CD4-positive, alpha-beta T cell treated with Interleukin-4 for 4 hours (primary cell): Measurements from ENCODE around the gene ERC2.

Source experiments
- DNase-seq: peaks from one replicate; pipeline ENCODE4 v3.0.0-alpha.2; 2020

ERC2 gene

DNA sequence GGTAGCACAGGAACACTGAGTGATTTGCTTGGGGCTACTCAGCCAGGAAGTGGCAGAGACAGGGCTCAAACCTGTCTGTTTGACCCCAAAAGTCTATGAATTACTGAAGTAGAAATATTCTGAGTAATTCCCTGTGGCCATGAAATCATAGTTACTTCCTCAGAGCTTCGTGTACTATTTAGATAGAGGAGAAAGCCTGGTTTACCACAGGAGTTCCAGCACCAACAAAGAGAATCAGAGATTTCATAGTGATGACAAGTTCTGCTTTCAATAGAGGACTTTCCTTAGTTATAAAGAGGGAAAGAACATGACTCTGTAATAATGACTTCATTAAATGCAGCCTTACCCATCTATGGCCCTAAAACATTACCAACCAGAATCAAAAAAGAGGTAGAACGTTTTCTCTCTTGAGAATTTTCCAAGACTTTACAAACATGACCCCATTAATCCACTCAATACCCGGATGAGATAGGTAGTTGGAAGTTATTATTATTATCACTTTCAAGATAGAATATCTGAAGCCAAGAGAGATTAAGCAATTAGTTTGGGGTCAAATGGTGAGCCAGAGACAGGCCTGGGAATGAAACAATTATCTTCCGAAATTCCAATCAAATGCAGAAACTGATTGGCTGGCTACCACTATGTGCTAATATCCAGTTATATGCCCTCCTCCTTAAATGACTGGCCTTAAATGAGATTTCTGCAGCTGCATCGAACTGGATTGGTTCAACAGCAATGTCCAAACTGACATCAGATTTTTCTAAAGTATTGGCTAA is 967.5 kb downstream of the ERC2 start:
- DNase-seq: no peak

DNA sequence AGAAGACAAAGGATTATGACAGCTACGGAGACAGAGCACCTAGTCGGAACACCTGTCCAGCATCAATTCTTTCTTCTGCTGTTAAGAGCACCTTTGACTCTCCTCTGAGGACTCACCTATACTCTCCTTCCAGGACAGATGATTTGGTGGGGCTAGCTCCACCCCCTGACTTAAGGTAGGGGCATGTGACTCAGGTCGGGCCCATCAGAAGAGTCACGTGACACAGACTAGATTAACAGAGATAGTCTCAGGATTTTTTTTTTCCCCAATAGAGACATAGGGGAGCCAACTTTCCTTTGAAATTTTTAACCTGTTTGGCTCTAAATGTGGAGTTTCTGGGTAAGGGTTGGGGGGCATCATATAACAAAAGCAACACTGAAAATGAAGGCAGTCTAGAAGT is 969.7 kb downstream of the ERC2 start:
- DNase-seq: no peak

DNA sequence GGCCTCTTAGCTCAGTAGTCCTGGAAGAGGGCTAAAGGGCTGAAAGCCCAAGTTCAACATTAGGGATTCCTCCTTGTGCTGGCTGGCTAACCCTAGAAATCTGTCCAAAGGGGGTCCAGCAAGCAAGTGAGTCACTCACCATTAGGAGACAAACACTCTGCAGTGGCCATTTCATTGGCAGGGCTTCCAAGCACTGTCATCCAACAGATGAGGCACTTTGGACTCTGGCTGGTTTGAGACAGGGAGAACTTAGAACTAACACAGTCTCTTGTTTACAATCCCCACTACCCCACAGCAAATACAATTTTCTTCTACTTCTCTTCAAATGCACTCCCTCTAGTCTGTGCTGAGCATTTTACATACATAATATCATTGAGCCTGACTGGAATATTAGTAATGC is 971.0 kb downstream of the ERC2 start:
- DNase-seq: no peak

DNA sequence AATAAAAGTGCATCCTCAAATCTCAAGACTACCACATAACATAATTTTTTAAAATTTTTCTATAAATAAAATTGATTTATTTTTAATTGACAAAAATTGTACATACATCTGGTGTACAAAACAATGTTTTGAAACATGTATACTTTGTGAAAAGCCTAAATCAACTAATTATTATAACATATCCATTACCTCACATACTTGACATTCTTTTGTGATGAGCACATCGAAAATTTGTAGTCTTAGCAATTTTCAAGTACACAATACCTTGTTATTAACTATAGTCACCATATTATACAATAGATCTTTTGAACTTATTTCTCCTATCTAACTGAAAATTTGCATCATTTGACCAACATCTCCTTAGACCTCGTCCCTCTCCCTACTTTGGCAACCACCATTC is 973.3 kb downstream of the ERC2 start:
- DNase-seq: no peak

DNA sequence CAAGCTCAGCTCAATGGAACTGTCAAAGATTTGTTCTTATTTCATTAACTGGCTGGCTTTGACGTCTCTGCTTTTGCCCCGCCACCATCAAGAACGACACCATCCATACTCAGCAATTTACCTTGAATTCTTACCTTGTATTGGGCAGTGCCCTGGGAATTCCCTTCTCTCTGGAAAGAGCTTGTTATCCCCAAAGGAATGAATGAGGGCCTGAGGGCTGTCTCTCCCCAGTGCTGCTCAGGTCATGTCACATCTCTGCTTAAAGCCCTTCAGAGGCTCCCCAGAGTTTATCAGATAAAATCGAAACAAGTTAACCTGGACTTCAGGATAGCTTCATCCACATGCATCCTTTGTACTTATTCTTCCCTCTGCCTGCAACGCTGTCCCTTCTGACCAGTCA is 975.3 kb downstream of the ERC2 start:
- DNase-seq: no peak

DNA sequence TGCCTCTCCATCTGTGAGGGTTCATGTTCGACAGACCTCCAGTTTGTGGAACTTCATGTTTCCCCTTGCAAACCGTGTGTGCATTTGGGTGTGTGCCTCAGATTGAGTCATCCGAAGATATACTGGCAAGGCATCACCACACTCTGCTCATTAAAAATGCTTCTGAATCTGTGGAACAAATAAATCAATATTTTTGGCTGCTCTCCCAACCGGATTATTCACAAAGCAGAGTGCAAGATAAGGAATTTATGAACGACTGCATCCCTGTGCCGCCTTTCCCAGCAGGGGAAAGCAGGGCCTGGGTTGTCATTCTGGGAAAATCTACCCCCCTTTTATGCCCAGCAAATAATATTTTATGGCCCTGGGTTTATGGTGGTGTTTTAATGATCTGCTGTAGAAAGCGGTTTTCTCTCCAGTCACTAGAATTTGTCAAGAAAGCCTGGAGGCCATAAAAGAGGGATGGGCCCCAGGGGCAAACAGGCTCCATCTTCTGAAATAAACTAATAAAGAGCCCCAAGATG is 976.9 kb downstream of the ERC2 start:
- no peak for DNase-seq

DNA sequence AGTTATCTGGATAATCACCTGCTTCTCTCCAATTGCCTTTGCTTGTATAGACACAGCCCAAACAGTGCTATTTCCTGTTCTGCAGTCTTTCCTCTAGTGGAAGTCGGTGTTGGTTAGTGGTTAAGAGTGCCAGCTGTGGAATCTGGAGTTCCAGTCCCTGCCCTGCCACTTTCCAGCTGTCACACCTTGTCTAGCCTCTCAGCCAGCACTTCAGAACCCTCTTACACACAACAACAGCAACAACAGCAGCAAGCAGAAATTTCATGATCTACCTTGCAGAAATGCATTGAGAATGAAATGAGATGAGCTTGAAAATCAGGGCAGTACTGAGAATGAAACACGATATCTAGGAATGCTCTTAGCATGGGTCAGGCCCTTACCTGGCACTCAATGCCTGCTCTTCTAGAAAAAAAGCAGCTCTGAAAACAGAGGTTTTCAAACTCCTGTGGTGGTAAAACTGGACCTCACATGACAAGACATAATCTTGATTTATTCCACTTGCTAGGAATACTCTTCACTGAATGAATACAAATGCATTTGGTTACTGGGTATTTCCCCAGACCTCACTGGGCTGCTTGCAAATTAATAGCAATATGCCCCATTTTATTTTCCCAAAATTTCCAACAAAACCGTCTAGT is 977.9 kb downstream of the ERC2 start:
- DNase-seq: no peak

DNA sequence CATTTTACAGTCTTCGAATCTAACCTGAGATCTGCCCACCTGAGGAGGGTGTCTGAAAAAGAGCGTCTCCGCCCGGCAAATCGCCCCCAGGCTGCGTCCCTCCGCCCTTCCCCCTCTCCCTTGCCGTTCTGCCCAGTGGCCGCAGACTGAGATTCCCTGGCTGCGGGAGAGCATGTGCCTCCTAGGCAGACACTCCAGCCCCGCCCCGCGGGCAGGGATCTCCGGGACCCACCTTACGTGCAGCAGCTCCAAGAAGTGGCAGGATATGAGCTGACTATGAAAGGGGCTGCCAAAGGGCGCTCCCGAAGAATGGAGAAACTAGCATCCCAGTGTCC is 978.5 kb downstream of the ERC2 start:
- DNase-seq: no peak

DNA sequence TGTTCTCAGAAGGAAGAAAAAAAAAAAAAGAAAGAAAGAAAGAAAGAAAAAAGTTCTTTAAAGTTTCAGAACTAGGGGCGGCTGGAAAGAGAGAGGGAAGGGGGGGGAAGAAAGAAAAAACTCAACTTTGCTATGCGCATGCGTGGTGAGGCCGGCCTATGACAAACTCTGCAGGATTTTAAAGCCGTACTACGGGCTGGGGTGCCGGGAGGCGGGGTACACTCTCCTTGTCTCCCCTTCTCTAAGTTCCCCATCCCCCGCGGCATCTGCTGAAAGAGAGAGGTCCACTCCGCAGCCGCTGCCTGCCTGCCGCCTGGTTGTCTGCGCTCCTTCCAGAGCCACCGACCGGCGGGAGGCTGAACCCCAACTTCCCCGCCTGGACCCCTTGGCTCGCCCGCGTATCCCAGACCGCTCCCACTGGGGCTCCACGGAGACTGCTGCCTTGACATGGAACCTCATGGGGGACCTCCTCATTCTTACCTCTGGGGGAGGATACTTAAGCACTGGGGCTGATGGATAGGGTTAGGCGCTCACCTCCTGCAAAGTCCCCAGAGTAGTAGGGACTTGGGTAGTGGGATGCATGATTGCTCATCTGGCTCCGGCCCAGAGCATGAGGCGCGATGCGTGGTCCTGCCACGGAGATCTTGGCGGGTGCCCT is 979.7 kb downstream of the ERC2 start:
- DNase-seq: no peak

DNA sequence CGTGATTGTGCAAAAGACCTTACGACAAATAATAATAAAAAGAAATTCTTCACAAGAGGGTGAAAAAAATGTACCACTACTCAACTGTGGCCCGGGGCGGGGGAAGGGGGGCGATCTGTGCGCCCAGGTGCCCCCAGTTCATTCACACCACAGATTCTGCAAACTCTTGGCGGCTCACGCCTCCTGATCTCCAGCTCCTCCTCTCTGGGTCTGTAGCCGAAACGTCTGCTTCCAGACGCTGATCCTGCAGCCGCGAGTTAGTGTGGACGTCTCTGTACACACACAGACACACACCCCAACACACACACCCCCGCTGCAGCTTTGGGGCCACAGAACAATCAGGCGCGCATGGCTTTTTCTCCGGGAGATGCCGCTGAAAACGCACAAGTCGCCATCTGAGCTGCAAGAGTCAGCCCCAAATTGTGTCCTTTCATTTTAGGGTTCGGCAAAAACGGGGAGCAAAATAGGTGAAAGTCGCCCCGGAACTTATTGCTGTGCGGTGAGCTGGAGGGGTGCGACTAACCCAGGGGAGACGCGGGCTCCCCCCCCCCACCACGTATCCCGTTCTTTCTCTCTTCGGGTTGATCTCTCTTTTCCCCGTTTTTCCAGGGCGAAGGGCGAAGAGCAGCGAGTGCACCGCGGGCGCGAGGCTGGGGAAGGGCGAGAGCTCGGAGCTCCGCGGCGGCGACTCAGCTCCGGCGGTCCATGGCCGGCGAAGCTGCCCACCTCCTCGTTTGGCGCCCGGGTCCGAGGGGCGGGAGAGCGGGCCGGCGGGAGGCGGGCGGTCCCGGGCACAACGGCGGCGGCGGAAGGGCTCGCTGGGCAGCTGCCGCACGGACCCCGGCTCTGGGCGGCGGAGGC is 980.7 kb downstream of the ERC2 start:
- no peak for DNase-seq

DNA sequence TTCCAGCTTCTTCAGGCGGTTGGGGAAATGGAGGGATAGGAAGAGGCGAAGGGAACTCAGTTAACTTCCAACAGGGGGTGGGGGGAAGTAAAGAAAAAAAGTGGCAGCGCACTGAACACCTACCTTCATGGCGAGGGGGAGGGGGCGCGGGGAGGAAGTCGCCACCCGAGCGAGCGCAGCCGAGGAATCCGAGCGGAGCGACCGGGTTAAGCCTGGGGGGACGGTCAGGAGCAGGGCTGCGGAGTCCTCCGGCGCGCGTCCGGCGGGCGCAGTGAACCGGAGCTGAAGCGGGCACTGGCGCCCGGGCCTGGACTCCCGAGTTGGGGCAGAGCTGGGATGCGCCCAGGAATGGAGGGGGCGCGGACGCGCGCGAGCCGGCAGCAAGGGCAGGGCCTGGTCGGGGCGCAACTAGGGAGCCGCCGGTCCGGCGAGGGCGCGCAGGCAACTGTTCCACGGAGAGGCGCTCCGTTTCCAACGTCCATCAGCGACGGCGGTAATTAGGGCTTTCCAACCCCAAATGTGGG is 981.3 kb downstream of the ERC2 start, which contains the start of gene WNT5A:
Gene WNT5A, minus strand, starts transcription at position 450 of the 524 bp plus-strand sequence. Its CDS starts 321 bp downstream, at position 129.
- no peak for DNase-seq

DNA sequence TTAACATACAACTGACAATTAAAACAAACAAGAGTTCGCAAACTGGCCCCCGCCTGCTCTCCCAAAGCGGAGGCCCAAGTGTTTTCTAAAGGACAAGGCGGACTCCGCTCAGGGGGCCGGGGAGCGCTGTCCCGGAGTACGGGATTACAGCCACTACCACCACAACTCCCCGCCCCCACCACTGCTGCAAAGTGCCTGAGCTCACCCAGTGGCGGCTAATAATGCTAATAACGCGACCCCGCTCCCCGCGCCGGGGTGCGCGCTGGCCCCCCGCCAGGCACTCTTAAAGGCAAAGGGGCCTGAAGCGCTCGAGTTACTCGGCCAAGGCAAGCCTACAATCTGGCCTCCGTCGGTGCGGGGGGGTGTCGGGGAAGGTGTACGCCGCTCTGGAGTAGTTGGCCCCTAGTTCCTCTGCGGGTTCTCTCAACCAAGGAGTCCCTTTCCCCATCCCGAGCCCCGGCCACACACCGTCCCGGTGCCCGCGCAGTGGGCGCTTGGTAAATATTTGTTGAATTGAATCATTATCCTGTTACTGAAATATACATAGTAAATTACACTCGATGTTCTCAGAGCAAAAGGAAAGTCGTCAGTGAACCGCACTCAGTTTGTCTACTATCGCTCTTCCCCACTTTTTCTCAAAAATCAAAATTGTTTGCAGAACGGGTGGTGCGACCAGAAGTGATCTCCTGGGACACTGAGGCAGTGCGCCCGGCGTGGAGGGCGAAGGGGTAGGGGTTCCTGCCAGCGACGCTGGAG is 982.0 kb downstream of the ERC2 start:
- DNase-seq: no peak

DNA sequence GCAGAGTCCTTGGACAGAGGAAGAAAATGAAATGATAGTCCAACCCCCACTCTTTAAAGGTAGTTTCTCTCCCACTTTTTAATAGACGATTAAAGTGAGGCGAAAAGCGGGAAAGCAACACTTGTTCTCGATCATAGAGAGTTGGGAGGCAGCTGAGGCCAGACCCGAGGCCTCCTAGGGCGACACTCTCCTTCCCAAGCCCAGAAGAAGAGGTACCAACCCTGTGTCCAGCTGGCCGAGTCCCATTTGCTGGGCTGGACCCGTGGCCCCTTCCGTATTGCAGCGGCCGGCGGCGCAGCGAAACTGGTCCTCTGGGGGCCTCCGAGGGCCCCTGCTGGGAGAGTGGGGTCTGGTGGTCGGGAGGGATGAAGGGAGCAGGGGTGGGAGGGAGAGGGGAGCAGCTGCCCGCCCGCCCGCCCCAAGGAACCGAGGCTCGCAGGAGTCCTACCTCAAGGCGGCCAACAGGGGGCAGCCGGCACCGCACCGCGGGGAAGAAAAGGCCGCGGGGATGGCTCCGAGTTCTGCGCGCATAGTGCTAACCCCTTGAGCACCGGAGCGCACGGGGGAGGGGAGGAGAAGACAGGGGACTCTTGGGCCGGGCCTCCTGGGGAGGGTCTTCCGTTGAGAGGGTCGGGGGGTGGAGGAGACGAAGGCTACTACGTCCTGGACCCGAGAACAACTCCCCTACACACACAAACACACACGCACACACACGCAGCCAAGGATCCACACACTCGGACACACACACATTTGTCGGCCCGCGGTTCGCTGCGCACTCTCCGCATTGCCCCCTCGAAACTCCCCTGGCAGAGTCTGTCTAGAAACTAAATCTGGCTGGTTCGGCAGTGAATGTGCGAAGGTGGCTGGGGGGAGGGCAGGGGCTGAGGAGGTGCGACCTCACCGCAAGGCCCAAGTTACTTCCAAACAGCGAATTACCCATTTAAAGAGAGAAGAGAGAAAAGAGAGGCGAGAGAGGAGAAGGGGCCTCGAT is 983.2 kb downstream of the ERC2 start:
- DNase-seq: no peak

DNA sequence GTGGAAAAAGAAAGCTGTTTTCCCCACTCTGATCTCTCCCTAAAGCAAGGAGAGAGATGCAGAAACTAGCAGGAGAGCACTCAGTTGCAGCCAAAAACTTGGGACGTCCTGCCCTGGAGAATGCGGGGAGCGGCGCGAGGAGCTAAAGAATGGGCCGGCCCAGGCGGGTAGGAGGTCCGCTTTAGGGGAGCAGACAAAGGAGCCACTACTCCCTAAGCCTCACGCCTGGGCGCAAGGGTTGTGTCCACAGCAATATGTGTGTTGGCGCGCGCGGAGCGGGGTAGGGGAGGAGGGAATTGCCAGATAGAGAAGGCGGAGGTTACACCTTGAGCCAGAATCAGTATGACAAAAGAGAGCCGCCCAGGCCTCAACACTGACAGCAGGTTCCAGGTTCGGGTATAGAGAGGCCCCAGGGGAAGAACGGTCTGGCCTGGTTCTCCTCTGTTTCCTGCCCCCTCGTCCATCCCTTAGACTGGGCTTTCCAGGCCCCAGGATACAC is 984.0 kb downstream of the ERC2 start:
- no peak for DNase-seq

DNA sequence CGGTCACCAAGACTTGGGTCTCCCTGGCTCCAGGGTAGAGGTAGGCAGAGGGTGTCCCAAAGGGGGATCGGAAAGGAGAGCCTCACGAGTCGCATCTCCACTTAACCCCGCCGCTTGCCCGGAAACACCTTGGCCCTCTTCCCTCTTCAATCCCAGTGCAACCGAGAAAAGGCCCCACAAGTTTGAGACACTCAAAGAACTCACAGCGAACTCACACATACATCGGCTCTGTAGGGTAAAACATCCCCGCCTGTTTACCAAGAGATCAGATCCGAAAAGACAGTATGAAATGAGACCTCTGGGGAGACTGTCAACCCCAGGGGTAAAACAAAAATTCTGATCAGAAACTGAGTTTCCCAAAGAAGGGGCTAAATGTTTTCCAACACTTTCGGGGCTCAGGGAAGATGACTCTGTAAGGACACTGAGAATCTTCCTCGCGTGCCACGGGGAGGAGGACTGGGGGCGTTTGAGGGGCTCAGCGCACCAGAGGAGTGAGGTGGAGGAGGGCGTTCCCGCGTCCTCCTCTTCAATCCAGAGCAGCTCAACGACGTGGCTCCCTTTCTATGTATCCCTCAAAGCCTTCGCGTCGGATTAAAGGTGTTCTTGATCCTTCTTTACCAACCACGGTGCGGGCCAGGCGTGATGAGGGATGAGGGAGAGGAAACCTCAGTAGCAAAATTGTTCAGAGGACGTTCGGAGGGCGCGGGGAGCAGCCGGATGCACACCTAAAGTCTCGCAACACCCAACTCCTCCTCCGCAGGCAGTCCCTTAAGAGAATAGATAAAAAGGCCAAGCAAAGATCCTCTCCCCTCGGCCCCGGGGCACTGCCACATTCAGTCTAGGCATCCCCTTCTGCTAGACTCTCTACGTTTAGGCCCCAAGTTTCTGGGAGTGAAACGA is 984.8 kb downstream of the ERC2 start:
- DNase-seq: no peak

DNA sequence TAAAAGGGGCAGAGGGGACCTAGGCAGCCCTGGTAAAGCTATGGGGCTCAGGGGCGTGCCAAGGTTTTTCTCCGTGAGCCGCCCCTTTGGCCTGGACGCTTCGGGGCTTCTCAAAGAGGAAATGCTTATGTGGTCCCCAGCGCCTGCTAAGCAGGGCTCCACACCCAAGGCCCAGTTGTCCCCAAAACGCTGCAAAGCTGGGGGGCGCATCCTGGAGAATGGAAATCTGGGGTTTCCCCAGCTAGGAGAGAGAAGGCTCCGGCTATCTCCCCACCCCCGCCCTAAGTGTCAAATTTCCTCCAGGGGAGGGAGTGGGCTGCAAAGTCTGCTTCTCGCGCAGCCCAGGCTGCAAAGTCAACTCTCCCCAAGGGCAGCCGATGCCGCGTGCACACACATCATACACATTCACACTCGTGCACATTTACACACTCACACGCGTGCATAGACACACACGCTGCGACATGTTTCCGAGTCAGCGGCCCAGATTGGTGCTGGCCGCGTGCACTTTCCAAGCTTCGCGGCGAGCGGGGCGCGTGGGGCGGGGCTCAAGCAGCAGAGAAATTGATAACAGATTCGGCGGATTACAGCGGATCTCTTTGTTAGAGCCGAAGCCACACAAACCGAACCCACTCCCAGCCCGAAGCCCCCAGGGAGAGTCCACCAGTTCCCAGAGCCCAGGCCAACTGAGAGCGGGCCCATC is 985.6 kb downstream of the ERC2 start:
- DNase-seq: no peak

DNA sequence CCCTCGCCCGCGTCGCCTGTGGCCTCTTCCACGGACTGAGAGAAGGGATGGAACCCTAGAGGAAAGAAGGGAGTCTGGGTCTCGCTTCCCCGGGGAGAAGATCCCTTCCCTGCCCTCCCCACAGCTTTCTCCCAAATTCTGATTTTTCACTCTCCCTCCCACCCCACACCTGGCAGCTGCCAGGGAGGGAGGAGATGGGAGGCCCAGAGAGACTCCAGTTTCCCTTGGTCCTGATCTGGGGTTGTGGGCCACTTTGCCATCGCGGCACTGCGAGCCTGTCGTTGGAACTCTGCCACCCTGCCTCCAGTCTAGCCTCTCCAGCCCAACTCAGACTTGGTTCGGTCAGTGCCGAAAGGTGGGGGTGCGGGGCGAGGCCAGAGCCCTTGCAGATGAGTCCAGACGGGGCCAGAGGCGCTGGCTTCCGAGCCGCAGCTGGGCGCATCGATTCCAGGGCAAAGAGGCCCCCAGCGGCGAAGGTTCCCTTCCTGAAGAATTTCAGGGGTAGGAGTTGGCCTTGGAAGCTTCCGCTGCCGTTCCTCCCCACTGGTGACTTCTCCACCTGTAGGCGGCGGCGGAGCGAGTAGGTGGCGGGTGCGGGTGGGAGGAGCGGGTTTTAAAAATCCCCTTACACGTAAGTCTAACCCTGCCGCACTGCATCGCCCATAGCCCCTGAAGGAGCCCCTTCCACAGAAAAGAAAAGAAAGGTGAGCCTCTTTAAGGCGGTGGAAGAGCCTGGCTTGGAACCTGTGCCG is 986.3 kb downstream of the ERC2 start:
- no peak for DNase-seq
